Activated naive CD4-positive, alpha-beta T cell (primary cell): ENCODE data around the gene BDP1.
A peak's percentile ranks its signal among the peaks of the same experiment; 100 is the strongest.
"Not testable (repeated sequence)": the region's sequence is repeated elsewhere in the genome, so short reads cannot be mapped to it uniquely, and the experiment has no call there.

Experiments
- DNase-seq, 4 experiments: peaks; one replicate each; lab custom pipeline; 2025; lab: John Stamatoyannopoulos, UW

The BDP1 gene

GRCh38 chr5:71571811-71572210, 116.4 kb downstream of the BDP1 start:
- DNase-seq: not testable (repeated sequence)

DNA sequence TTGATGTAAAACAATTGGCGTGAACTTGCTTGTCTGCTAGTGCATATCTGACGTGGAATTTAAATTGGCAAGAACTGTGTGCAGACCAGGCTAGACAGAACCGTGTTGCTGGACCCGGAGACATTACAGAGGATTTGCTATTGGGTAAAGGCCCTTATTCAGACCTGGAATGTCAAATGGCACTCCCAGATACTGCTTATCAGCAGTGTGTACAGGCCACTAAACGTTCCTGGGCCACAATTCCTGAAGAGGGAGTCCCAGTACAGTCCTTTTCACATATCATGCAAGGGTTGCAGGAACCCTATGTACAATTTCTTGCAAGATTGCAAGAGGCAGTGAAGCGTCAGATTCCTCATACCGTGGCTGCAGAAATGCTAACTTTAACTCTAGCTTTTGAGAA, 118.1 kb downstream of the BDP1 start:
- DNase-seq: no peak

GRCh38 chr5:71575588-71575987, 120.1 kb downstream of the BDP1 start:
- DNase-seq: not testable (repeated sequence)

DNA sequence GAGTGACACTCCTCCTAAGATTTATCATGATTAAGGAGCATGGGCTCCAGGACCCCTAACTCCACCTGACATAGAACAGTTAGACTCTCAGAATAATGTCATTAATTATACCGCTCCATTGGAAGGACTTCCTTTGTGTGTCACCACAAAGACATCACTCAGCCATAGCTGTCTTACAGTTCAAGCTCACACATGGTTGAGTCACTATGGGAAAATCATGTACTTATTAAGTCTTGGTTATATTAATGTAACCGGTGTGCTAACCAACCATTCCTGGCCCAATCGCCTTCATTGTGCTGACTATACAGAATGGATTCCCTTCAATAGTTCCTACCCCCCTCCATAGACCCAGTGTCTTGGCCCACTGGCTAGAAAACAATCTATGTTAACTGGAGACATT, 120.8 kb downstream of the BDP1 start:
- no peak for DNase-seq

DNA sequence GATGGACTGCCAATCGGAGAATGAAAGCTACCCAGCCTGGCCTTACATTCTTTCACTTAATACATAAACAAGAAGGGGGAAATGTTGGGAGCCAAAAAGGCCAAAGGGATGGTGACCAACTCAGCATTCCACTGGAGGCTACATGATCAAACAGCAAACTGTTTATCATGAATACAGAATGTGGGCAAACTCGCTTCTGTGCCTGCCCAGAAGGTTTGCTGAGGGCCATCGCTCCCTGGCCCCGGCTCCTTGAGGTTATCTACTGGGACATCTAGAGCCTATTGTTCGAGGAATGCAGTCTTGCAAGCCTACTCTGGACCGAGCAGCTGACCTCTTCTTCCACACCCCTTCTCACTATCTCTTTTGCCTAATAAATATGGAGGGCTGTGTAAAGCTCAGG, 122.4 kb downstream of the BDP1 start:
- not testable (repeated sequence) for DNase-seq

- no peak for DNase-seq
These were observed 127.6 kb downstream of the BDP1 start for GRCh38 chr5:71582945-71583584.

- DNase-seq: no peak
These were observed 130.8 kb downstream of the BDP1 start for GRCh38 chr5:71586052-71586940.

- peak; percentile 75 to 93 (median 88) for DNase-seq
These were observed 131.7 kb downstream of the BDP1 start, which contains the start of gene MCCC2 for GRCh38 chr5:71586941-71587765. Gene MCCC2 (plus strand): TSS chr5:71587340. CDS start chr5:71587426, 86 bp downstream.

GRCh38 chr5:71587766-71588532, 132.5 kb downstream of the BDP1 start:
- no peak for DNase-seq

GRCh38 chr5:71588533-71588885, 133.1 kb downstream of the BDP1 start:
- no peak for DNase-seq

DNA sequence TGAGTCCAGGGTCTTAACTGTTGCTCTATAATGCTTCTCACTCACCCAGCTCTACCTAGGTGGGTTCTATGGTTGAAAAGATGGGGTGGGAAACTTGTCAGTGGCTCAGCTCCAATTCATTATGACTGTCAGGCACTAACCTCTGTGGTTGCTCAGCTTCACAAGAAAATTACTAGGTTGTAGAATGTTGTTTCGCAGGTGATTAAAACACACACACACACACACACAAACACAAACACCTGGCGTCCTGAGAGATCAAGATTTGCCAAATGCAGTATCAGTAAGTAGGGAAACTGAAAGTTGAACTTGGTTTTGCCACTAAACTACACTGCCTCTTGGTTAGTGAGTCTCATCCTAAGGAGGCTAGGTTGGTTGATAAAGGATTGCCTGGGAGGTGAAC, 134.5 kb downstream of the BDP1 start:
- no peak for DNase-seq

GRCh38 chr5:71591100-71591499, 135.6 kb downstream of the BDP1 start:
- no peak for DNase-seq

DNA sequence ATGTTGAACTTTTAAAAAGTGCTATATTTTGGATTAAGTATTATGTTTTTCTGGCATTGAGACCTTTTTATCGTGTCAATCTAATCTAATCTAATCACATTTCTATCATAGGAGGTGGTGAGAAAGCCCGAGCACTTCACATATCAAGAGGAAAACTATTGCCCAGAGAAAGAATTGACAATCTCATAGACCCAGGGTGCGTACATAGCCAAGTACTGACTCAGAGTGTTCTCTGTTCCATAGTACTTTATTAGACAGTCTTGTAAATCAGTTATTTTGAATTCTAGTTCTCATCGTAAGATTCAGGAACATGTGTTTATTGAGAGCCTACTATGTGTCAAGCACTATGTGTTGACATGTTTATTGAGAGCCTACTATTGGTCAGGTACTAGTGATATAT, 140.7 kb downstream of the BDP1 start:
- no peak for DNase-seq

DNA sequence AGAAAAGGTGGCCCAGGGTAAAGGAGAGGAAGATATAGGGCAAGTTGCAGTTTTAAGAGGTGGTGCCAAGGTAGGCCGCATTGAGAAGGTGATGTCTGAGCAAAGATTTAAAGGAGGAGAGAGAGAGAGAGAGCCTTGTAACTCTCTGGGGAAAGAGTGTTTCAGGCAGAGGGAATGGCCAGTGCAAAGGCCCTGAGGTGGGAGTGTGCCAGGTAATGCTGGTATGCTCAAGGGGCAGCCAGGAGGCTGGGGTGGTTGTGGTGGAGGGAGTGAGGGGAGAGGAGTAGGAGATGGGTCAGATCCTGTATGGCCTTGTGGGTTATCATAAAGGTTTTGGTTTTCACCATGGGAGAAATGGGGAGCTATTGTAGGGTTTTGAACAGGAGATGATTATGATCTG, 141.6 kb downstream of the BDP1 start:
- DNase-seq: no peak

- no peak for DNase-seq
These were observed 145.3 kb downstream of the BDP1 start for GRCh38 chr5:71600783-71601182.

- peak in 3 of 4 experiments; percentile 7 to 28 (median 26) for DNase-seq
These were observed 146.0 kb downstream of the BDP1 start for GRCh38 chr5:71601222-71602026.

DNA sequence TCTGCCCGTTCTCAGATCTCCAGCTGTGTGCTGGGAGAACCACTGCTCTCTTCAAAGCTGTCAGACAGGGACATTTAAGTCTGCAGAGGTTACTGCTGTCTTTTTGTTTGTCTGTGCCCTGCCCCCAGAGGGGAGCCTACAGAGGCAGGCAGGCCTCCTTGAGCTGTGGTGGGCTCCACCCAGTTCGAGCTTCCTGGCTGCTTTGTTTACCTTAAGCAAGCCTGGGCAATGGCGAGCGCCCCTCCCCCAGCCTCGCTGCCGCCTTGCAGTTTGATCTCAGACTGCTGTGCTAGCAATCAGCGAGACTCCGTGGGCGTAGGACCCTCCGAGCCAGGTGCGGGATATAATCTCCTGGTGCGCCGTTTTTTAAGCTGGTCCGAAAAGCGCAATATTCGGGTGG, 154.5 kb downstream of the BDP1 start:
- DNase-seq: not testable (repeated sequence)

- DNase-seq: no peak
These were observed 160.4 kb downstream of the BDP1 start for GRCh38 chr5:71615809-71616208.
